Uterine smooth muscle cell (primary cell): ENCODE measurements around the gene SRPK3. TPM values are rescaled to one million over a fixed set of nuclear protein-coding genes. Genes with fewer than 3 reads are reported as not detected.

Experiments
- total RNA-seq: library from RNA; depleted of rRNA; stranded (reverse); fragments of >200 nt; gene quantifications from 2 replicates; pipeline ENCODE4 v1.2.3, GENCODE V29; 2014

Gene SRPK3
- 0.44 and 1.7 TPM in 2 replicates for total RNA-seq

GRCh38 chrX:153780678-153781427, at the start of gene SRPK3:
TSS of gene SRPK3 (plus strand) at chrX:153781041. CDS start at chrX:153781087, 46 bp downstream.

GRCh38 chrX:153763989-153764755, 16.7 kb upstream of the SRPK3 start, which contains the start of gene PLXNB3:
TSS of gene PLXNB3 (plus strand) at chrX:153764249. CDS start at chrX:153765536, 1,287 bp downstream.

DNA sequence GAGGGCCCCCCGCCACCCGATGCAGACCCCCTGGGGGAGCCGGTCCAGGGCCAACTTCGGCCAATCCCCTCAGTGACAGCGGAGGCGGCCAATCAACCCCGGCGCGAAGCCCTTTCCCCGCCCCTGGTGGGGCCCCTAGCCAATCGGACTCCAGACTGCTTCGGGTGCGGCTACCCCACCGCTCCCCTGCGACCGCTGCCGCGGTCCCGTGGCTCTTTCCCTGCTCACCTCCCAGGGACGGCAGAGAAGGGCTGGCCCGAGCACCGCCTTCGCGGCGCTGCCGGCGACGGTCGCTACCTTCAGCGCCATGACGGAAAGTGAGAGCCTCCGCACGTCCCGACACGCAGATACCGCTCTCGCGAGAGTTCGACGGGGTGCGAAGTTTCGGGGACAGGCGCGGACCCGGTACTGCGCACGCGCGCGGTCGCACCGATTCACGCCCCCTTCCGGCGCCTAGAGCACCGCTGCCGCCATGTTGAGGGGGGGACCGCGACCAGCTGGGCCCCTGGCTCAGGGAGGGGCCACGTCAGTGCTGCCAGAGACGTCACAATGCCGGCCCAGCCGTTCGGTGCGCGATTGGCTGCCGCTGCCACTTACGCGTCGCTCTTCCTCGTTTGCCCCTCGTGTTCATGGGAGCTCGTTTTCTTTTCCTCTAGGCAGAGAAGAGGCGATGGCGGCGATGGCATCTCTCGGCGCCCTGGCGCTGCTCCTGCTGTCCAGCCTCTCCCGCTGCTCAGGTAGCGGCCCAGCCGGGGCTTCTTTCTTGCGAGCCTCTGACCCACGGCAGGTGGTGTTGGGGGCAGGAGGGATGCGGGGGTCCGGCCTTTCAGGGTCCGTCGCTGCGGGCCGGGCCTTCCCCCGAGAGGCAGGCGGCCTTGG, 13.4 kb downstream of the SRPK3 start, which contains the start of the genes IDH3G and SSR4:
Gene IDH3G (minus strand): TSS at position 358 of the 879 bp plus-strand sequence. CDS start 49 bp downstream, at position 309.
Gene SSR4 (plus strand): TSS at position 651 of the 879 bp plus-strand sequence. CDS start 20 bp downstream, at position 671.

GRCh38 chrX:153829799-153830639, 49.2 kb downstream of the SRPK3 start, which contains the start of gene PDZD4:
TSS of gene PDZD4 (minus strand) at chrX:153830544. CDS start at chrX:153830298, 246 bp downstream.

Other genes with a start within 250 kb of the SRPK3 start
- gene CCNQ, start 181.9 kb upstream of the SRPK3 start, total RNA-seq = 31.7 and 47.8 TPM in 2 replicates
- gene DUSP9, start 133.8 kb upstream of the SRPK3 start, total RNA-seq = 0.11 TPM in 1 of 2 replicates, not detected in the other
- 1.2 TPM in 1 of 2 replicates, not detected in the other for gene PNCK, start 107.2 kb upstream of the SRPK3 start, total RNA-seq
- gene SLC6A8, start 93.1 kb upstream of the SRPK3 start, total RNA-seq = 7.0 and 19.5 TPM in 2 replicates
- 174 and 188 TPM in 2 replicates for gene BCAP31, start 56.7 kb upstream of the SRPK3 start, total RNA-seq
- 9.6 and 11.0 TPM in 2 replicates for gene ABCD1, start 56.2 kb upstream of the SRPK3 start, total RNA-seq
- gene PLXNB3, start 16.8 kb upstream of the SRPK3 start, total RNA-seq = 5.5 and 8.1 TPM in 2 replicates
- gene IDH3G, start 13.3 kb downstream of the SRPK3 start, total RNA-seq = 50.4 and 60.0 TPM in 2 replicates
- 50.1 and 101 TPM in 2 replicates for gene SSR4, start 13.6 kb downstream of the SRPK3 start, total RNA-seq
- gene PDZD4, start 49.5 kb downstream of the SRPK3 start, total RNA-seq = 0.12 and 0.22 TPM in 2 replicates
- gene L1CAM, start 105.1 kb downstream of the SRPK3 start, total RNA-seq = 2.7 and 5.5 TPM in 2 replicates
- not detected in 2 replicates for gene AVPR2, start 123.6 kb downstream of the SRPK3 start, total RNA-seq
- gene ARHGAP4, start 145.2 kb downstream of the SRPK3 start, total RNA-seq = 2.7 and 3.6 TPM in 2 replicates
- gene NAA10, start 154.0 kb downstream of the SRPK3 start, total RNA-seq = 48.6 and 76.7 TPM in 2 replicates
- 1.4 and 2.0 TPM in 2 replicates for gene RENBP, start 163.6 kb downstream of the SRPK3 start, total RNA-seq
- 14.6 and 21.1 TPM in 2 replicates for gene HCFC1, start 190.8 kb downstream of the SRPK3 start, total RNA-seq
- 6.1 and 7.5 TPM in 2 replicates for gene TMEM187, start 191.7 kb downstream of the SRPK3 start, total RNA-seq
- gene IRAK1, start 238.9 kb downstream of the SRPK3 start, total RNA-seq = 92.7 and 97.1 TPM in 2 replicates